Measurements from ENCODE around the gene PSMD8. TPM values are rescaled to one million over a fixed set of nuclear protein-coding genes. Genes with fewer than 3 reads are reported as not detected.

PSMD8 gene
- total and polyA plus RNA-seq, 2 of the 8 experiments (the other 6 are each of a cell fraction or from before 2014, with no cell fraction given): 170 to 486 TPM

- Histone ChIP-seq H3K18ac (ENCODE audit: extremely low read depth, low read length) (peak within 1 kb of the TSS; percentile 87), H4K20me1 (replicated peaks in 1 of 2; ENCODE audit: control insufficient read depth in 1 of 2, insufficient read depth in 2 of 2, low read length in 2 of 2) (no peaks in the 10 kb centered on the region), H3K27me3 (replicated peaks in 1 of 4; ENCODE audit: control insufficient read depth in 3 of 4, extremely low read depth in 1 of 4, insufficient read depth in 3 of 4, low read length in 3 of 4) (no peaks in the 10 kb centered on the region), H3K23ac (ENCODE audit: insufficient read length) (no peak within 1 kb of the TSS), H3K36me3 (ENCODE audit: control insufficient read depth in 2 of 4, insufficient read depth in 4 of 4, low read length in 3 of 4) (no peaks in the 10 kb centered on the region), H2BK120ac (replicated peaks; ENCODE audit: low read depth, low read length) (peak within 1 kb of the TSS; percentile 65), H2BK20ac (ENCODE audit: low read length) (0 out of 2 replicates have a peak within 1 kb of the TSS, but pooled peaks have one; percentile 61), H3K14ac (ENCODE audit: insufficient read length) (no peak within 1 kb of the TSS), H2AK5ac (ENCODE audit: low read depth, low read length) (no peak within 1 kb of the TSS), H3K4ac (replicated peaks; ENCODE audit: insufficient read length, low read depth, low read length) (no peak within 1 kb of the TSS), H3K4me1 (replicated peaks in 1 of 4; ENCODE audit: control insufficient read depth in 3 of 4, insufficient read depth in 4 of 4, low read length in 3 of 4) (peaks cover 4 to 8% (median 8%) of the 10 kb centered on the region in 4 experiments; a peak in 6 of 7 replicates), H4K5ac (ENCODE audit: insufficient read length, low read depth, low read length) (no peak within 1 kb of the TSS), H3K79me2 (ENCODE audit: control insufficient read depth in 1 of 2, insufficient read depth in 2 of 2, low read length in 2 of 2) (no peaks in the 10 kb centered on the region), H3K56ac (replicated peaks; ENCODE audit: insufficient read length, low read depth, low read length) (no peak within 1 kb of the TSS), H3K23me2 (ENCODE audit: low read depth, low read length) (no peaks in the 10 kb centered on the region; the same call in 1 of the 2 replicates), H3K4me3 (ENCODE audit: extremely low read depth in 1 of 4, insufficient read depth in 2 of 4, low read depth in 3 of 4, low read length in 4 of 4) (peak within 1 kb of the TSS in 2 of 4 experiments; percentile 11 to 34; a peak in 3 of 8 replicates), H4K91ac (replicated peaks; ENCODE audit: insufficient read length, low read length) (peak within 1 kb of the TSS; percentile 83), H2BK5ac (ENCODE audit: low read depth, low read length) (peak within 1 kb of the TSS; percentile 79; the same call in 1 of the 2 replicates), H2AFZ (ENCODE audit: low read length) (peak within 1 kb of the TSS; percentile 64), H3K27ac (ENCODE audit: low read depth, low read length) (no peak within 1 kb of the TSS), H3K4me2 (ENCODE audit: insufficient read depth in 1 of 2, low read depth in 2 of 2, low read length in 2 of 2) (peak within 1 kb of the TSS; percentile 44 to 48), H4K8ac (ENCODE audit: extremely low read depth, insufficient read depth, low read length) (peak within 1 kb of the TSS; percentile 81), H2BK12ac (ENCODE audit: low read depth, low read length) (peak within 1 kb of the TSS; percentile 29; the same call in 1 of the 2 replicates), H3K9ac (replicated peaks in 1 of 4; ENCODE audit: extremely low read depth in 1 of 4, low read depth in 3 of 4, low read length in 3 of 4) (no peak within 1 kb of the TSS), H3K9me3 (ENCODE audit: insufficient read depth in 2 of 2, low read depth in 1 of 2, low read length in 1 of 2) (no peaks in the 10 kb centered on the region), H3K79me1 (ENCODE audit: low read depth, low read length) (no peaks in the 10 kb centered on the region), H2BK15ac (ENCODE audit: low read length) (peak within 1 kb of the TSS; percentile 72; the same call in 1 of the 2 replicates)
- ChIA-PET POLR2A (ENCODE audit: partially characterized antibody) (interaction anchor here (1.1 to 2.0 kb wide), 4 partner anchors 9 to 36 kb away, joined by 3 to 9 read pairs (median 6); no protein-coding TSS in a partner anchor), CTCF (ENCODE audit: partially characterized antibody) (interaction anchor here (0.8 to 3.2 kb wide), 9 partner anchors 9 to 209 kb away, joined by 3 to 10 read pairs (median 4); partner anchors contain the start of gene FAM98C)
- DNase-seq (ENCODE audit: low read depth in 1 of 2, low spot score in 2 of 2) (peak in 1 of 2 experiments; percentile 56), FAIRE-seq (no peak)
- WGBS, 2 experiments (ENCODE audit: extremely low coverage in 1 of 2, insufficient coverage in 1 of 2, insufficient read length in 1 of 2, insufficient replicate concordance in 2 of 2, low coverage in 1 of 2, low lambda C conversion rate in 2 of 2, missing lambda C conversion rate in 1 of 2): 55% methylated on average over 17 of the region's 20 CpGs; no CpG with 5 or more reads in 1 of the 2 experiments
- no peak for TF ChIP-seq TAF7 (optimal IDR thresholded peaks at IDR 0.05; ENCODE audit: borderline replicate concordance, low read depth, low read length)
- TF ChIP-seq CTCF (IDR thresholded peaks at IDR 0.05; ENCODE audit: control extremely low read depth in 1 of 3, insufficient read depth in 1 of 3, low read depth in 1 of 3, low read length in 3 of 3): 0 out of 4 replicates have a peak, but pooled peaks of 1 of the 3 experiments have one; percentile 2
Measured at GRCh38 chr19:38425810-38426466, 51.6 kb downstream of the PSMD8 start, which contains the start of gene RASGRP4. TSS of gene RASGRP4 (minus strand) at chr19:38426219. CDS start at chr19:38426091, 128 bp downstream.

Data from H1 (cell line).